ENCODE measurements around the gene TSPYL4.
"Not testable (repeated sequence)": the region's sequence is repeated elsewhere in the genome, so short reads cannot be mapped to it uniquely, and the experiment has no call there.

The TSPYL4 gene

GRCh38 chr6:116253505-116254296 is at the start of gene TSPYL4:
TSS of gene TSPYL4 (minus strand) at chr6:116254075. CDS start at chr6:116254008, 67 bp downstream.
- DNase-seq (ENCODE audit: extremely low read depth in 1 of 2, low read depth in 1 of 2) = peak; percentile 78 to 82

GRCh38 chr6:116301104-116301503 is 47.2 kb upstream of the TSPYL4 start:
- DNase-seq (ENCODE audit: extremely low read depth in 1 of 2, low read depth in 1 of 2) = no peak

GRCh38 chr6:116300566-116300965 is 46.7 kb upstream of the TSPYL4 start:
- DNase-seq (ENCODE audit: extremely low read depth in 1 of 2, low read depth in 1 of 2) = no peak

- DNase-seq (ENCODE audit: extremely low read depth in 1 of 2, low read depth in 1 of 2) = no peak
These were observed 45.1 kb upstream of the TSPYL4 start for GRCh38 chr6:116298973-116299372.

- DNase-seq (ENCODE audit: extremely low read depth in 1 of 2, low read depth in 1 of 2) = no peak
These were observed 44.4 kb upstream of the TSPYL4 start for GRCh38 chr6:116298273-116298672.

- DNase-seq (ENCODE audit: extremely low read depth in 1 of 2, low read depth in 1 of 2) = no peak
These were observed 38.7 kb upstream of the TSPYL4 start for GRCh38 chr6:116292553-116292952.

DNA sequence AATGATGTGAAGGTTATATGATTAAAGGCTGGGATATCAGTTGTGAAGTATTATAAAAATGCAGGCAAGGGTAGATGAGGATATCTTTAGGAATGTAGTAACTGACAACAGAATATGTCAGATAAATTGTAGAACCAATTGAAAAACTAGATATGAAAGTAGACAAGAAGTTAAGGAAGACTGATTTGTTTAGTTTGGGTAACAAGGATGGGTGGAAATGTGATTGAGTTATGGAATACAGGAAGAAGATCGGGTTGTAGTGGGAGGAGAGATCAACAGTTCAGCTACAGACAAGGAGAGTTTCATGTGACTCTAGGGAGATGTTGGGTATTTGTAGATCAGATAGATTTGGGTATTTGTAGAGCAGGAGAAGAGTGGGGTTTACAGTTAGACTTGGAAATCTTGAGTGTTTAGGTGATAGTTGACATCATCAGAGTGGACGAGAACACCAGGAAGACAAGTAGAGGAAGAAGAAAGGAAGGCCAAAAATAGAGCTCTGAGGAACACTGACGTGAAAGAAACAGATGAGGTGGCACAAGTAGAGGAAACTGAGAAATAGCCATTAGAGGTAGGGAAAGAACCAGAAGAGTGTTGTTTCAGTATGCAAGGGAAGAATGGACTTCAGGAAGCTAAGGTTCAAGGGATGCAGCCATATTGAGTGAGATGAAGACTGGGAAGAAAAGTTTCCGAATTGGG is 38.0 kb upstream of the TSPYL4 start:
- DNase-seq (ENCODE audit: extremely low read depth in 1 of 2, low read depth in 1 of 2) = no peak

DNA sequence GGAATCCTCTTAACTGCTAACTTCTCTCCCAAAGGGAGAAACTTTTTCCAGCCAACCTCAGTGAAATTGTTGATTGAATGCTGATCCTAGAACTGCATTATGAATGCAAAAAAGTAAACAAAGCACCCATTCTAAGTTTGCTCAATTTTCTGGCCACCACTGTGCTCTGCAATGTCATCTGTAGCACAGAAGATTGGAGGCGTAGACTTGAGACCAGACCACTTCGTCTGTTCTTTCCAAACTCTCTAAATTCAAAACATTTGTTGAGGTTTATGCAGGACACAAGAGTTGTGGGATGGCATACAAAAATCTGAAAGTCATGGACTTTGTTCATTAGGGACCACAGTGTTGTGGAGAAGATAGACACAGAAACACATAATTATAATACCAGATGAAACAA is 36.9 kb upstream of the TSPYL4 start:
- DNase-seq (ENCODE audit: extremely low read depth in 1 of 2, low read depth in 1 of 2) = no peak

GRCh38 chr6:116289876-116290275 is 36.0 kb upstream of the TSPYL4 start:
- DNase-seq (ENCODE audit: extremely low read depth in 1 of 2, low read depth in 1 of 2) = no peak

GRCh38 chr6:116287689-116288282 is 33.9 kb upstream of the TSPYL4 start:
- no peak for DNase-seq (ENCODE audit: extremely low read depth in 1 of 2, low read depth in 1 of 2)

GRCh38 chr6:116286773-116287358 is 33.0 kb upstream of the TSPYL4 start:
- DNase-seq (ENCODE audit: extremely low read depth in 1 of 2, low read depth in 1 of 2) = no peak

- DNase-seq (ENCODE audit: extremely low read depth in 1 of 2, low read depth in 1 of 2) = not testable (repeated sequence)
These were observed 31.1 kb upstream of the TSPYL4 start for GRCh38 chr6:116284984-116285383.

DNA sequence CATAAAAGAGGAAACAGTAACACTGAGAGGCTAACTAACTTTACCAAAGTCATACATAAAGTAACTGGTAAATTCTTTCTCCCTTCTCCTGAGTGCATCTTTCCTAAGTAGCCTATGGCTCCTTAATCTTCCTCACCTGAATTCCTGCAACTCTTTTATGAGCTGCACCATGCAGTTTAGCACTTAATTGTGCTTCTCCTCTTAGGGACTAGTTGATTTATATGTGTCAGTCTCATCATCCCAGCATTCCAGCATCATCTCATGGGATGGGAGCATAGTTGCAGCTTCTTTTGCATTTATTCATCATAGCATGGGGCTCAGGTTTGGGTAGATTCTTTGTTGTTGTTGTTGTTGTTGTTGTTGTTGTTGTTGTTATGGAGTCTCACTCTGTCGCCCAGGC is 29.3 kb upstream of the TSPYL4 start:
- DNase-seq (ENCODE audit: extremely low read depth in 1 of 2, low read depth in 1 of 2) = no peak

DNA sequence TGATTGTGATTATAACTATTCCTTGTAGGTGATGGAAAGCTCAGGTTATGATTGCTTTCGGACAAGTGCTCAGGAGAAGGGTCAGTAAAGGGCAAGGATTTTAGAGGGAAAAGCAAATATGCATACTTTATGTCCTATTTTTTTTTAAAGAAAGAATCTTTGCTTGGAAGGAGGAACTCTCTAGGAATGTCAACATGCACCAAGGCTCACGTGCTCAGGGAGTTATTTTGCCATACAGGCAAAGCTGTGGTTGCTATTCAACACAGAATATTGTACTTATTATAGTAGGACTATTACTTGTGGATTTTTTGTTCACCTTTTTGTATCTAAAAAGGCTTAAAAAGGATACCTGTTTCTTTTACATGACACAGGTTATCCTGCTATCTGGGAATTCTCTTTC is 28.8 kb upstream of the TSPYL4 start:
- no peak for DNase-seq (ENCODE audit: extremely low read depth in 1 of 2, low read depth in 1 of 2)

GRCh38 chr6:116280933-116281316 is 27.1 kb upstream of the TSPYL4 start:
- DNase-seq (ENCODE audit: extremely low read depth in 1 of 2, low read depth in 1 of 2) = no peak

DNA sequence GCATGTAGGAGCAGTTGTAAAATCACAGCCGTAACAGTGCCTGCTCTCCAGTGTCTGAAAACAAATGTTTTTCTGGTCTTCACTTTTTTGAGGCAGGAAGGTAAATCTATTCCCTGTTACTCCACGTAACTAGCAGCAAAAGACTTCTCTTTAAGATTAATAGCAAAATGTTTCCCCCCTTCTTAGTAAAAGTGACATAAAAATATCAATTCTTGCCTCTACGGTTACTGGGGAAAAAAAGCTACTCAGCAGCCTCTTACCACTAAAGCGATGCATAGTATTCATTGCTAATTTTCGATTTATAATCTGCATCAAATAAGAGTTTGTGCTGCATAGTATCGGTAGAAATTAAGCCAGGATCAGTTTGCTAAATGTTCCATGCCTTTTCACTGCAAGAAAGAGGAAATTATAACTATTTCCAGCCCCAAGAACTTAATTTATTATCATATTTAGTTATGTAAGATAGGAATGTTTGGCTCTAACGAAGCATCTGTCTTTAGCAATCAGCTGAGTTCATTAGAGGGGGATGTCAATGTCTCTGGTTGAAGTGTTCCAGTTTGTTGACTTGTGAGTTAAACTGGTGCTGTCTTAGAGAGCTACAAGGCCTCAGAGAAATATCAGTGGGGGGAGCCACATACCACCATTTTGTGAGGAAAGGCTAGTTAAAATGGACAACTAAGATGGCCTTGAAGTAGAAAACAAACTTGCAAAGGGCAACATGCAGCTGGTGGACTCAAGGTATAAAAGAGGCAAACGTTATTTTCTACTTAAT is 26.5 kb upstream of the TSPYL4 start:
- no peak for DNase-seq (ENCODE audit: extremely low read depth in 1 of 2, low read depth in 1 of 2)

DNA sequence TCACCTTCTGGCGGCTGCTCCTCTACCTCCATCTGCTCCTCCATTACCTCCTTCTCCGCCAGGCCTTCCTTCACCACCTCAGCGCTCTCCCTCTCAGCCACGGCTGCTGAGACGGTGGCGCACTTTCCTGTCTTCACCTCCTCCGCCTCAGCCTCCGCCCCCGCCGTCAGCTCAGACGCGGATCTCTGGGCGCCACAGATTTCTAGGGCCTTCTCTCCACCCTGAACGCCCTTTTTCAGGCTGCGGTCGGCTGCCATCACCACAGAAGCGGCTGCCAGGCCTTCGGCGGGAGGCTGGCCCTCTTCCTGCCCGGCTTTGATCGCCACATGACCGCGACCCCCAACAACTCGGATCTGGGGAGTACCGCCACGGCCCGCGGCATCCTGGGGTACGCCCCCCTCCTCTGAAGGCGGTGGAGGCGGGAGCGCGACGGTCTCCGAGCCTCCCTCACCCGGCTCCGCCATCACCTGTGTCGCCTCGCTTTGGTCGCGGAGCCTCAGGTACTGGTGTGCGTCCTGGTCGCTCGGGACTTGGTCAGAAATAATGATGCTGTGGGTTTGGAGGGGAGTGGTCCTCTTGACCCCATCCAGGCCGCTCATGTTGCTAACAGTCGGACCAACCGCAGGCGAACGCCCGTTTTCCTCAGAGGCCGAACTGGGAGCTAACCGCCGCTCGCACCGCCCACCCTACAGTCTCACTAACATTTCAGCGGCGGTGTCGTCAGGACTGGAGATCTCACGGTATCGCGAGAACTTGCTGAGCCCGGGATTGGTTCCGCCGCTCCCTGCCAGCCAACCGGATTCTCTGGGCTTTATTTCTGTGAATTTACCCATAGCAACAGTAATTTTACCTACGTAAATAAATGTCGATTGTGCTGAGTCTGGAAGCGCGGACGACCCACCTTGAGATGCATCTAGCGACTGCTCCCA is 25.6 kb upstream of the TSPYL4 start, which contains the start of gene TSPYL1:
TSPYL1 (minus strand) TSS at position 699 of the 929 bp plus-strand sequence; CDS start at position 599, 100 bp downstream.
- peak; percentile 87 to 90 for DNase-seq (ENCODE audit: extremely low read depth in 1 of 2, low read depth in 1 of 2)

DNA sequence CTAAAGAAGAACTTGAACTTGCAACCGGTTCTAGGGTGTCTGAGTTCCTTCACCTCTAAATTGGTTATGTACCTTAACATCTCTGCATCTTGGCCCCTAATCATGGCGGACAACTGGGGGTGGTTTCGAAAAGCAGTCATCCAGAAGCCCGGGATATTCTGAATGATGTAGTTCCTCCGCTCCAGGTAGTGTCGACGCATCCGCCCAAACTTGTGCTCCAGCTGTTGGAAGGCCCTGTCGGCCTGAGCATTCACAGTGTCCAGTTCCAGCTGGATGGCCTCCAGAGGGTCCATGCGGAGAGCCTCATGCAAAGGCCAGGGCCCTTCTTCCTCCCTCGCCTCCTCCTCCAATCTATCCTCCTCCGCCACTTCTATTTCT is 25.0 kb upstream of the TSPYL4 start:
- no peak for DNase-seq (ENCODE audit: extremely low read depth in 1 of 2, low read depth in 1 of 2)

GRCh38 chr6:116278481-116278829 is 24.6 kb upstream of the TSPYL4 start:
- DNase-seq (ENCODE audit: extremely low read depth in 1 of 2, low read depth in 1 of 2) = no peak

DNA sequence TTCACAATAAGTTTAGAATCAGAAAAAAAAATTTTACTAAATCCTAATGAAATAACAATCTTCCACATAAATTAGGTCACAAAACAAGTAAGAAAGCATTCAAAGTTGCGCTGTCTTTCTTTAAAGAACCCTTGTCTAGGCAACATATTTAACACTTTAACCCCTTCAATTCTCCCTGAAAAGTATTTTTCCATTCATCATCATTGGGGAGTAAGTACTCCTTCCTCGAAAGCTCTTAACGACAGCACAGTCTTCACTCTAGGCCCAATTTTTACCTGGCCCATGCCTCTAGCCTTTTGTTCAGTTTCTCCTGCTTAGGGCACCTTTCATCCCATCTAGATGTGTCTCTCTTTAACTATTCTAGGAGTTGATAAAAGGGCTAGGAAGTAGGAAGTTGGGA is 23.2 kb upstream of the TSPYL4 start:
- DNase-seq (ENCODE audit: extremely low read depth in 1 of 2, low read depth in 1 of 2) = no peak

All from activated CD8-positive, alpha-beta memory T cell treated with anti-CD3 and anti-CD28 coated beads for 1 hour (primary cell).